Smooth muscle cell (in vitro differentiated cells): ENCODE measurements around the gene SNTG2. TPM values are rescaled to one million over a fixed set of nuclear protein-coding genes. Genes with fewer than 3 reads are reported as not detected.

Experiments
- DNase-seq: peaks from one replicate; lab custom pipeline; 2025; ENCODE audit not compliant: unreplicated experiment; lab: John Stamatoyannopoulos, UW
- H2AFZ ChIP-seq: fragments of 200-600 bp; sonication (generic); 2 replicates; pipeline ENCODE4 v1.6.0; 2016; ENCODE audit warnings: antibody characterized with exemption, low read depth, mild to moderate bottlenecking
- H3F3A ChIP-seq: fragments of 200-600 bp; sonication (generic); 2 replicates; pipeline ENCODE4 v1.6.0; 2017; ENCODE audit warnings: antibody characterized with exemption, low read depth
- H3K27ac ChIP-seq: fragments of 200-600 bp; sonication (generic); 2 replicates; pipeline ENCODE4 v1.5.1; 2016; ENCODE audit warnings: low read depth, mild to moderate bottlenecking
- H3K27me3 ChIP-seq: fragments of 200-600 bp; sonication (generic); 2 replicates; pipeline ENCODE4 v1.6.1; 2016; ENCODE audit warnings: low read depth, mild to moderate bottlenecking
- H3K36me3 ChIP-seq: fragments of 200-600 bp; sonication (generic); 2 replicates; pipeline ENCODE4 v1.5.1; 2016; ENCODE audit warnings: low read depth
- H3K4me1 ChIP-seq: fragments of 200-600 bp; sonication (generic); 2 replicates; pipeline ENCODE4 v1.5.1; 2016; ENCODE audit warnings: low read depth
- H3K4me2 ChIP-seq: fragments of 200-600 bp; sonication (generic); 2 replicates; pipeline ENCODE4 v1.6.0; 2016; ENCODE audit warnings: mild to moderate bottlenecking
- H3K4me3 ChIP-seq: fragments of 200-600 bp; sonication (generic); 2 replicates; pipeline ENCODE4 v1.5.1; 2016; ENCODE audit warnings: mild to moderate bottlenecking
- H3K79me2 ChIP-seq: fragments of 200-600 bp; sonication (generic); 2 replicates; pipeline ENCODE4 v1.6.0; 2016; ENCODE audit warnings: low read depth, mild to moderate bottlenecking
- H3K9ac ChIP-seq: fragments of 200-600 bp; sonication (generic); 2 replicates; pipeline ENCODE4 v1.6.0; 2016; ENCODE audit warnings: low read depth
- H3K9me3 ChIP-seq: fragments of 200-600 bp; sonication (generic); replicated peaks from 2 replicates; pipeline ENCODE4 v1.5.1; 2016; ENCODE audit warnings: low read depth
- H4K20me1 ChIP-seq: fragments of 200-600 bp; sonication (generic); 2 replicates; pipeline ENCODE4 v1.6.0; 2016; ENCODE audit warnings: low read depth
- WGBS: methylation state at CpG from one replicate; pipeline ENCODE4 v1.1.7; 2016; ENCODE audit warnings: low lambda C conversion rate; 5-methylcytosine and 5-hydroxymethylcytosine counted together
- polyA plus RNA-seq: library from polyadenylated mRNA; unstranded; fragments of >200 nt; fragmentation: Nextera tagmentation; extraction: Ambion mirVana; gene quantifications from 2 replicates; pipeline ENCODE4 v1.2.1, GENCODE V29; 2016
- total RNA-seq: library from RNA; depleted of rRNA; stranded (reverse); fragments of >200 nt; gene quantifications from 2 replicates; pipeline ENCODE4 v1.2.3, GENCODE V29; 2014
- TF ChIP-seq, protein P1 (sequence below): fragments of 200-600 bp; sonication (generic); IDR thresholded peaks from 2 replicates; pipeline ENCODE4 v1.5.1; 2017; ENCODE audit warnings: borderline replicate concordance, mild to moderate bottlenecking, antibody characterized with exemption; ENCODE audit not compliant: insufficient read depth, poor library complexity, severe bottlenecking

SNTG2 gene
- total and polyA plus RNA-seq, 2 experiments from 2014 or later, result 0.56 TPM; not detected in 1

DNA sequence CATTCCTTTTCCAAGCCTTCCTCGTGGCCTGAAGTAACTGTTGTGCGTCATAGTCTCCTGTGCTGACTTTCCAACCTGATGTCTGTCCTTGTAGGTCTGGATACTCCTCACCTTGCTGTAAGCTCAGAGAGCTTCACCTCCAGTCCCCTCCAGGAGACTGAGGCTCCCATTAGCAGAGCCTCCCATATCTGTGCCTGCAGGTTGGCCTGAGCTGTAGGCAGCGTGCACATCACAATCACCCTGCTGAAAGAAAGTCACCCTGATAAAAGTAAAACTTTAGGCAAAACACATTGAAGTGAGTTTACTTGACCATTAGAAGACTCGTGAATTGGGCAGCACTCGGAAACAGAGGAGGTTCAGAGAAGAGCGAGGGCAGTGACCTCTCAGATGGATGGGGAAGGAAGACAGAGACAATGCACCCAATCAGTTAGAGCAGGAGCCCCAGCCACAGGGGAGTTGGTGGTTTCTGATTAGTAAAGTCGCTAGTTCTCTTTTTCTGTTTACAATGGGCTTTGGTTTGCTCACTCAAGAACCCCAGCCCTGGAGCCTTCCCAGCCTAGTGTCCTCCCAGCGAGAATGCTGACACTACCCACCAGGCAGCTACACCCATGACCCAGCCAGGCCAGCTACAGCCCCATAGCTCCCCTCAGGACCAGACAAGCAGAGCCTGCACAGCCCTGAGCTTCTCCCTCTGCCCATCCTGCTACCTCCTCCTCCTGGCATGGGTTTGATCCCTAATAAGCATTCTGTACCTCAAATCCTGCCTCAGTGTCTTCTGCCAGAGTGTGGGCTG, 450.5 kb downstream of the SNTG2 start:
- no peak overlapping the region for H3K27ac ChIP-seq
- no peaks in the 10 kb centered on the region for H3K9me3 ChIP-seq
- TF ChIP-seq, protein P1, sequence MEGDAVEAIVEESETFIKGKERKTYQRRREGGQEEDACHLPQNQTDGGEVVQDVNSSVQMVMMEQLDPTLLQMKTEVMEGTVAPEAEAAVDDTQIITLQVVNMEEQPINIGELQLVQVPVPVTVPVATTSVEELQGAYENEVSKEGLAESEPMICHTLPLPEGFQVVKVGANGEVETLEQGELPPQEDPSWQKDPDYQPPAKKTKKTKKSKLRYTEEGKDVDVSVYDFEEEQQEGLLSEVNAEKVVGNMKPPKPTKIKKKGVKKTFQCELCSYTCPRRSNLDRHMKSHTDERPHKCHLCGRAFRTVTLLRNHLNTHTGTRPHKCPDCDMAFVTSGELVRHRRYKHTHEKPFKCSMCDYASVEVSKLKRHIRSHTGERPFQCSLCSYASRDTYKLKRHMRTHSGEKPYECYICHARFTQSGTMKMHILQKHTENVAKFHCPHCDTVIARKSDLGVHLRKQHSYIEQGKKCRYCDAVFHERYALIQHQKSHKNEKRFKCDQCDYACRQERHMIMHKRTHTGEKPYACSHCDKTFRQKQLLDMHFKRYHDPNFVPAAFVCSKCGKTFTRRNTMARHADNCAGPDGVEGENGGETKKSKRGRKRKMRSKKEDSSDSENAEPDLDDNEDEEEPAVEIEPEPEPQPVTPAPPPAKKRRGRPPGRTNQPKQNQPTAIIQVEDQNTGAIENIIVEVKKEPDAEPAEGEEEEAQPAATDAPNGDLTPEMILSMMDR, result no peak
- H3K9ac ChIP-seq, result no peak overlapping the region
- H3F3A ChIP-seq, result no peaks in the 10 kb centered on the region
- H3K36me3 ChIP-seq, result no peaks in the 10 kb centered on the region
- no peaks in the 10 kb centered on the region for H3K4me1 ChIP-seq
- no peak overlapping the region for H3K4me2 ChIP-seq
- no peaks in the 10 kb centered on the region for H3K27me3 ChIP-seq
- no peak overlapping the region for H2AFZ ChIP-seq
- no peak for DNase-seq
- no peaks in the 10 kb centered on the region for H3K79me2 ChIP-seq
- 92% methylated on average over 8 of the region's 8 CpGs for WGBS
- no peak overlapping the region for H3K4me3 ChIP-seq
- no peaks in the 10 kb centered on the region for H4K20me1 ChIP-seq

DNA sequence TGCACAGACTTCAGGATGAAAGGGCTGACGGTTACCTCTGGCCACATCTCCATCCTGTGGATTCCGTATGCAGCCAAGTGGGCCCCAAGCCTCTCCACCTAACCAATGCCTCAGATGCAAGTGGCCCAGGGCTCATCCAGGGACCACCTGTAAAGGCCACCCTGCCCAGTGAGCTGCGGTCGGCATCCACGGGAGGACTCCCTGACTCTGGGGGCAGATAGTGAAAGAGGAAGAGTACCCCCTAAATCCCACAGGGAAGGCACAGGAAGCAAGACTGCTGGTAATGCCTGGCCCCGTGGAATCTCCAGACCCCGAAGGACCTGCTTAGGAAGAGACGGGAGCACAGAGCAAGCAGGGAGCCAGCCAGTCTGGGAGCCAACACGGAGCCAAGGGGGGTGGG, 451.4 kb downstream of the SNTG2 start:
- WGBS, result 85% methylated on average over 9 of the region's 9 CpGs
- H3K27ac ChIP-seq, result no peak overlapping the region
- no peak overlapping the region for H3K4me3 ChIP-seq
- no peaks in the 10 kb centered on the region for H3K79me2 ChIP-seq
- no peak for DNase-seq
- no peaks in the 10 kb centered on the region for H3K9me3 ChIP-seq
- H3K9ac ChIP-seq, result no peak overlapping the region
- no peak overlapping the region for H2AFZ ChIP-seq
- TF ChIP-seq, protein P1, result no peak
- no peaks in the 10 kb centered on the region for H3K36me3 ChIP-seq
- H4K20me1 ChIP-seq, result no peaks in the 10 kb centered on the region
- no peaks in the 10 kb centered on the region for H3K4me1 ChIP-seq
- H3F3A ChIP-seq, result no peaks in the 10 kb centered on the region
- no peak overlapping the region for H3K4me2 ChIP-seq
- H3K27me3 ChIP-seq, result no peaks in the 10 kb centered on the region

- Histone ChIP-seq H3K27me3 (no peaks in the 10 kb centered on the region), H4K20me1 (no peaks in the 10 kb centered on the region), H3F3A (no peaks in the 10 kb centered on the region), H3K4me3 (no peak overlapping the region), H3K27ac (no peak overlapping the region), H3K79me2 (no peaks in the 10 kb centered on the region), H3K4me1 (no peaks in the 10 kb centered on the region), H3K9me3 (no peaks in the 10 kb centered on the region), H2AFZ (no peak overlapping the region), H3K4me2 (no peak overlapping the region), H3K36me3 (no peaks in the 10 kb centered on the region), H3K9ac (no peak overlapping the region)
- DNase-seq, result no peak
- TF ChIP-seq, protein P1, result no peak
- 90% methylated on average over 12 of the region's 12 CpGs for WGBS
Observed at GRCh38 chr2:1403565-1403964, 452.9 kb downstream of the SNTG2 start.

DNA sequence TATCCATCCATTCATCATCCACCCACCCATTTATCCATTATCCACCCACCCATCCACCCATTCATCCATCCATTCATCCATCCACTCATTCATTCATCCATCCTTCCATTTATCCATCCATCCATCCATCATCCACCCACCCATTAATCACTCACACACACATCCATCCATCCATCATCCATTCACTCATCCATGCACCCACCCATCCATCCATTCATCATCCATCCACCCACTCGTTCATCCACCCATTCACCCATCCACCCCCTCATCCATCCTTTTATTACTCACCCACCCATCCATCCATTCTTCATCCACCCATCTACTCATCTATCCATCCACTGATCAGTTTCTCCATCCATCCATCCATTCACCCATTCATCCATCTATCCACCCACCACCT, 454.5 kb downstream of the SNTG2 start:
- H3K4me3 ChIP-seq, result no peak overlapping the region
- no peak overlapping the region for H2AFZ ChIP-seq
- H3K9ac ChIP-seq, result no peak overlapping the region
- no peak overlapping the region for H3K27ac ChIP-seq
- DNase-seq, result no peak
- no peaks in the 10 kb centered on the region for H3K79me2 ChIP-seq
- no peaks in the 10 kb centered on the region for H3K27me3 ChIP-seq
- H3K4me1 ChIP-seq, result no peaks in the 10 kb centered on the region
- H3F3A ChIP-seq, result no peaks in the 10 kb centered on the region
- H3K4me2 ChIP-seq, result no peak overlapping the region
- 100% methylated on average over 1 of the region's 1 CpG for WGBS
- no peaks in the 10 kb centered on the region for H3K9me3 ChIP-seq
- H4K20me1 ChIP-seq, result no peaks in the 10 kb centered on the region
- no peaks in the 10 kb centered on the region for H3K36me3 ChIP-seq
- TF ChIP-seq, protein P1, result no peak
